ENCODE measurements around the gene OSBP2. TPM values are rescaled to one million over a fixed set of nuclear protein-coding genes. Genes with fewer than 3 reads are reported as not detected.

OSBP2 gene
- total RNA-seq, 4 donors from 2014 or later: 3.3 to 7.7 (median 4.6) TPM; not detected in 1

DNA sequence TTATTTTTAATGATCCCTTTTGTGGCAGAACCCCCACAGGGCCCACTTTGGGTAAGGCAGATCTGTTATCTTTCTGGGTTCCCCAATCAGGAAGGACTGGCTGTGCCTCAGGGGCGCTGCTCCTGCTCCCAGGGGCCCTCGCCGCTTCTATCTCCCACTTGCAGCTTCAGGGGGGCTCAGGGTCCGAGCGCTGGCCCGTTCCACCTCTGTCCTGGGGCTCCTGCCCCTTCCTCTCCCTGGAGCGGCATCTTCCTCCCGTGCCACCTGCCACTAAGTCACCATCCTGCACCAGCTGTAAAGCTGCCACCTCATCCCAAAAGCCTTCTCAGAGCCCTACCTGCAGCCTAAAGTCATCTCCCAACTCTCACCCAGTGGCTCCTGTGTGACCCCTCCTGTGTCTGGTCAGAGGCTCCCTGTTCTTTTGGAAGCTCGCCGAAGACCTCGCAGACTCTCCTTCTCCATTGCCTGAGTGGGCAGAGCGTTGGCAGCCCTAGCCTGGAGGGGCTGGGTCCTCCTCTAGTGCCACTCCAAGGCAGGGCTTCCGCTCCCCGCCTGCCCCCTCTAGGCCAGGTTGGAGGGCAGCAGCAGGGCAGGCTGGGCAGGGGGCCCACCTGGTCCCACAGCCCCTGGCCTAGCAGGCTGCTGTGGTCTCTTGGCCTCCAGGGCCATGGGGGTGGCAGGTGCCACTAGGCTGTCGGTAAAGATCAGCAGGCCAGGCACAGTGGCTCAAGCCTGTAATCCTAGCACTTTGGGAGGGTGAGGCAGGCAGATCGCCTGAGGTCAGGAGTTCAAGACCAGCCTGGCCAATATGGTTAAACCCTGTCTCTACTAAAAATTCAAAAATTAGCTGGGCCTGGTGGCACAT lies 167.2 kb downstream of the OSBP2 start:
- no peak for TF ChIP-seq POLR2A (IDR thresholded peaks at IDR 0.05)
- TF ChIP-seq, protein P1, sequence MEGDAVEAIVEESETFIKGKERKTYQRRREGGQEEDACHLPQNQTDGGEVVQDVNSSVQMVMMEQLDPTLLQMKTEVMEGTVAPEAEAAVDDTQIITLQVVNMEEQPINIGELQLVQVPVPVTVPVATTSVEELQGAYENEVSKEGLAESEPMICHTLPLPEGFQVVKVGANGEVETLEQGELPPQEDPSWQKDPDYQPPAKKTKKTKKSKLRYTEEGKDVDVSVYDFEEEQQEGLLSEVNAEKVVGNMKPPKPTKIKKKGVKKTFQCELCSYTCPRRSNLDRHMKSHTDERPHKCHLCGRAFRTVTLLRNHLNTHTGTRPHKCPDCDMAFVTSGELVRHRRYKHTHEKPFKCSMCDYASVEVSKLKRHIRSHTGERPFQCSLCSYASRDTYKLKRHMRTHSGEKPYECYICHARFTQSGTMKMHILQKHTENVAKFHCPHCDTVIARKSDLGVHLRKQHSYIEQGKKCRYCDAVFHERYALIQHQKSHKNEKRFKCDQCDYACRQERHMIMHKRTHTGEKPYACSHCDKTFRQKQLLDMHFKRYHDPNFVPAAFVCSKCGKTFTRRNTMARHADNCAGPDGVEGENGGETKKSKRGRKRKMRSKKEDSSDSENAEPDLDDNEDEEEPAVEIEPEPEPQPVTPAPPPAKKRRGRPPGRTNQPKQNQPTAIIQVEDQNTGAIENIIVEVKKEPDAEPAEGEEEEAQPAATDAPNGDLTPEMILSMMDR (IDR thresholded peaks at IDR 0.05): no peak
- no peak for DNase-seq
- no peaks in the 10 kb centered on the region for H3K36me3 ChIP-seq

DNA sequence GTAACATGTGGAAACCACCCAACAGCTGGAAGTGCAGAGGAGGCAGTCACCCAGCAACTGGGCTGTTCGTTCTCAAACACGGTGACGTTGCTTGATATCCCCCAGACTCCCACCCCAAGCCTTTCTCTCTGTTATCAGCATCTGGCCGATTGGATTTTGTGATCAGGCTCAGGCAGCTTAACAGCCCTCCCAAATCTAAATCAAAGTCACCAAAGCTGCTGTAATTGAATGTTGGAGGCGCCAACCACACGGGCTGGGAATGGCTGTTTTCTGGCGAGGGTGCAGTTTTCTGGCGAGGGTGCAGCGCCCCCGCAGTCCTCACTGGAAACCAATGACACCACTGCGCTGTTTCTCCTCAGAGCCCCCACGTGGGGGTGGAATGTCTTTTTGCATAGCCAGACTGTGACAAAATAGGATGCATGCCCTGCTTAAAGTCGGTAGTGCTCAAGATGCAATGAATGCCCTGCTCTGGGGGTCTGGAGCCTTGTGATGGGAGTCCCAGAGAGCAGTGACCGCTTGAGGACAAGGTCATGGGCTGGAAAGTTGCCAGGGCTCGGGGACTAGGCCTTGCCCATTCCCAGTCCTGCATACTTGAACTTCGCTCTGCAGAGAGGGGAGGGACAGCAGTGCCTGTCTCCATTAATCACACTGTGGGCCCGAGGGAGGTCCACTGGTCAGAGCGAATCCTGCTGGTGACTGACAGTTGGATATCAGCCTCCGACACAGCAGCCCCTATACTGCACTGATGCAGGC lies 168.6 kb downstream of the OSBP2 start:
- Histone ChIP-seq H3K36me3 (no peaks in the 10 kb centered on the region), H3K4me3 (no peak overlapping the region), H3K27ac (no peak overlapping the region), H3K27me3 (no peaks in the 10 kb centered on the region), H3K4me1 (no peaks in the 10 kb centered on the region), H3K9me3 (no peaks in the 10 kb centered on the region)
- no peak for TF ChIP-seq POLR2A (IDR thresholded peaks at IDR 0.05)
- TF ChIP-seq, protein P1 (IDR thresholded peaks at IDR 0.05): no peak
- intact Hi-C loops (cut with DNase I; ENCODE audit: low total_unique reads): no loop called here
- no peak for DNase-seq

More for the DNA sequence above, 167.2 kb downstream of the OSBP2 start:
- H3K27ac ChIP-seq: no peak overlapping the region
- no peaks in the 10 kb centered on the region for H3K27me3 ChIP-seq
- no peaks in the 10 kb centered on the region for H3K4me1 ChIP-seq
- H3K9me3 ChIP-seq: no peaks in the 10 kb centered on the region
- intact Hi-C loops (cut with DNase I; ENCODE audit: low total_unique reads): no loop called here
- H3K4me3 ChIP-seq: no peak overlapping the region

- Histone ChIP-seq H3K4me3 (no peak overlapping the region), H3K36me3 (no peaks in the 10 kb centered on the region), H3K9me3 (no peaks in the 10 kb centered on the region), H3K4me1 (no peaks in the 10 kb centered on the region), H3K27me3 (no peaks in the 10 kb centered on the region), H3K27ac (no peak overlapping the region)
- no peak for DNase-seq
- TF ChIP-seq, protein P1 (IDR thresholded peaks at IDR 0.05): no peak
- TF ChIP-seq POLR2A (IDR thresholded peaks at IDR 0.05): no peak
- intact Hi-C loops (cut with DNase I; ENCODE audit: low total_unique reads): no loop called here
Measured at GRCh38 chr22:30864441-30865420, 170.1 kb downstream of the OSBP2 start.

DNA sequence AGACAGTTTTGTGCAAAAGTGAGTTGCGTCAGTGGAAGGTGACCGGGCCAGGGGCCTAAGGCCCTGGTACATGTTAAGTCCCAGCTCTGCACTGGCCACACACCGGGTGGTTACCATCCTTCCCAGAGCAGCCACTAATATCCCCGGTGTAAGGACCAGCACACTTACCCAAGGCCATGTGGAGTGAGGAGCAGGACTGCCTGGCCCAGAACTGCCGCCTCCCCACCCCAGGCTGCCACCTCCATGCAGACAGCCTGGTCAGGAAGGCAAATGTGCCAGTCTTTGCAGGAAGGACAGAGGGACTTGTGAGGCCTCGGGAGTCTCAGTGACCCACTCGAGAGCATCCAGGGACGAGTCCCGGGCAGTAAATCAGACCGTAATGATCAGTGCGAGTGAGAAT lies 171.0 kb downstream of the OSBP2 start:
- intact Hi-C loops (cut with DNase I; ENCODE audit: low total_unique reads): no loop called here
- Histone ChIP-seq H3K27me3 (no peaks in the 10 kb centered on the region), H3K4me1 (no peaks in the 10 kb centered on the region), H3K27ac (no peak overlapping the region), H3K4me3 (no peak overlapping the region), H3K36me3 (no peaks in the 10 kb centered on the region), H3K9me3 (no peaks in the 10 kb centered on the region)
- TF ChIP-seq, protein P1 (IDR thresholded peaks at IDR 0.05): no peak
- no peak for TF ChIP-seq POLR2A (IDR thresholded peaks at IDR 0.05)
- DNase-seq: no peak
